ENCODE data around the gene CCM2L.
A peak's percentile ranks its signal among the peaks of the same experiment; 100 is the strongest.
"Not testable (repeated sequence)": the region's sequence is repeated elsewhere in the genome, so short reads cannot be mapped to it uniquely, and the experiment has no call there.

Gene CCM2L

DNA sequence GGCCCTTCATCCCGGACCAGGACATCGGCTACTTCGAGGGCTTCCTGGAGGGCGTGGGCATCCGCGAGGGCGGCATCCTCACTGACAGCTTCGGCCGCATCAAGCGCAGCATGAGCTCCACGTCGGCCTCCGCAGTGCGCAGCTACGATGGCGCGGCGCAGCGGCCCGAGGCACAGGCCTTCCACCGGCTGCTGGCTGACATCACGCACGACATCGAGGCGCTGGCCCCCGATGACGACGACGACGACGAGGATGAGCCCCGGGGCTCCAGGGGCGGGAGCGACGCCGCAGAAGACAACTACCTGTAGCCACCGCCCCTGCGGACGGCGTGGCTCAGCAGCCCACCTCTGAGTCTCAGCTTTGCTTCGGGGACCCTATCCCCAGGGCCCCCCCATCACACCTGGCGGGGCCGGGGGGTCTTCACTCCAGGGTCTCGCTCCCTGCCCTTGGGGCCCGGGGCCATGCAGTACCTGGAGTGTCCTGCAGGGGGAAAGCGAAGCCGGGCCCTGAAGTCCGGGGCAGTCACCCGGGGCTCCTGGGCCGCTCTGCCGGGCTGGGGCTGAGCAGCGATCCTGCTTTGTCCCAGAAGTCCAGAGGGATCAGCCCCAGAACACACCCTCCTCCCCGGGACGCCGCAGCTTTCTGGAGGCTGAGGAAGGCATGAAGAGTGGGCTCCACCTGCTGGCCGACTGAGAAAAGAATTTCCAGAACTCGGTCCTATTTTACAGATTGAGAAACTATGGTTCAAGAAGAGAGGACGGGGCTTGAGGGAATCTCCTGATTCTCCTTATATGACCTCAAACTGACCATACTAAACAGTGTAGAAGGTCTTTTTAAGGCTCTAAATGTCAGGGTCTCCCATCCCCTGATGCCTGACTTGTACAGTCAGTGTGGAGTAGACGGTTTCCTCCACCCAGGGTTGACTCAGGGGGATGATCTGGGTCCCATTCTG, 21.0 kb downstream of the CCM2L start:
- peak; percentile 63 to 65 for DNase-seq

DNA sequence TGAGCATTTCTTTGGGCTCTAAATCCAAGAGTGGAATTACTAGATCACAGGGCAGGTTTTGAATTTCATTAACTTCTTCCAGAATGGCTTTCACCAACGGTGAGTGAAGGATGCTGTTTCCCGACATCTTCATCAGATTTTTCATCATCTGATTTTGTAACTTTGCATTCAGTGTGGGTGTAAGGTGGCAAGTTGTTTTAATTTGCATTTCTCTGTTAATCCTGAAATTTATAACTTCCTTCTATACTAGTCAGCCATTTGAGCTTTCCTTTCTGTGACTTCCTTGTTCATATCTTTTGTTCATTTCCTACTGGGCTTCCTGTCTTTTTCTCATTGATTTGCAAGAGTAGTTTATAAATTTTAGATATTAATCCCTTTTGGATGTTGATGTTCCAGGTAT, 23.1 kb downstream of the CCM2L start:
- no peak for DNase-seq

DNA sequence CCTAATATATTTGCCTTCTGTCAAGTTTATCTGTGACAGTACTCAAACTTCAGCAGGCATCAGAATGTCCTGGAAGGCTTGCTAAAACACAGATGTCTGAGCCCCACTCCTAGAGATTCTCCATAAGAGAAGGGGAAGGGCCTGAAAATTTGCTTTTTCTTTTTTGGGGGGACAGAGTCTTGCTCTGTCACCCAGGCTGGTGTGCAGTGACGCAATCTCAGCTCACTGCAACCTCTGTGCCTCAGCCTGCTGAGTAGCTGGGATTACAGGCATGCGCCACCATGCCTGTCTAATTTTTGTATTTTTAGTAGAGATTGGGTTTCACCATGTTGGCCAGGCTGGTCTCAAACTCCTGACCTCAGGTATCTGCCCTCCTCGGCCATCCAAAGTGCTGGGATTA, 23.5 kb downstream of the CCM2L start:
- DNase-seq, result not testable (repeated sequence)

DNA sequence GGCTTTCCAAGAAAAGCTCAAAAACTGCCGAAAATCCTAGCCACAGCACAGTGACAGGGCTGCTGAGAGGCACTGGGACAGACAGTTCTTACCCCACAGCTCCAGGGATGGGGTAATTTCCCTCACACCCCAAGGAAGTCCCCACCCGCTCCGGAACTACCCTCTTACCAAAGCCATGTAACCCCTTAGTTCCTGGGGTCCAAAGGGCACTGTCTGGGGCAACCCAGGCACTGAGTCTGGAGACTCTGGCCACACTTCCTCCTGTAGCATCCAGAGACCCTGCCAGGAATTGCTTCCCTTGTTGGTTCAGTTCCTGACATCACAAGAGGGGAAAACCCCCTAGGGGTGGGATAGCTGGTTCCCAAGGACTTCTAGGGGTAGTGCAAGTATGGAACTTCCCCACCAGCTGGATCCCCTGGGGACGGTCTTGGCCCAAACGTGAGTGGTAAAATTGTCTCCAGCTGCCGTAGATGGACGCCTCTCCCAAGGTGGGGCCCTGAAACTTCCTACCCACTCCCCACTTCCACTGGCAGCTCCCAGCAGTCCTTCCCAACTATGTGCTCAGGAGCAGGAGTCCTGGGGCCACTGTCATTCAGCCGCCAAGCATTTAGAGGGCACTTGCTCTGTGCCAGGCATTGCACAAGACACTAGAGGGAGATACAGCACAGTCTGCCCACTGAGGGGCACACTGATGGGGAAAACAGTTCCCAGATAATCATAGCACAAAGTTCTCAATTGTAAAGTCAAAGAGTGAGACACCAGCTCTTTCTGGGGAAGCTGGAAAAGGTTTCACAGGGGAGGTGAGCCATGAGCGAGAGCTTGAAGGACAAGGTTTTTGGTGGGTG, 24.6 kb downstream of the CCM2L start:
- no peak for DNase-seq

DNA sequence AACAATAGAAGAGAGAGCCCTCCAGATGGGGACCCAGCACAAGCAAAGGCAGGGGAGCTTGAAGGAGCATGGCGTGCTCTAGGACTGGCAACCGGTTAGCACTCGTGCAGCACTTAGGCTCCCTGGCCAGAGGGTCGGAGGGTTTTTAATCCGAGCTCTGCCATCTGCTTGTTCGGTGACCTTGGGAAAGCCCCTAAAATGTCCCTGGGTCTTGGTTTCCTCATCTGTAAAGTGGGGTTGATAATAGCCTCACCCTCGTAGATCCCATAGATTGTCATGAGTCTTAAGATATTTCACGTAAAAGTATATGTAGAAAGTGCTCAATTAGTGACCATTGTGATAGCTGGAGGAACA, 25.2 kb downstream of the CCM2L start:
- DNase-seq, result no peak

DNA sequence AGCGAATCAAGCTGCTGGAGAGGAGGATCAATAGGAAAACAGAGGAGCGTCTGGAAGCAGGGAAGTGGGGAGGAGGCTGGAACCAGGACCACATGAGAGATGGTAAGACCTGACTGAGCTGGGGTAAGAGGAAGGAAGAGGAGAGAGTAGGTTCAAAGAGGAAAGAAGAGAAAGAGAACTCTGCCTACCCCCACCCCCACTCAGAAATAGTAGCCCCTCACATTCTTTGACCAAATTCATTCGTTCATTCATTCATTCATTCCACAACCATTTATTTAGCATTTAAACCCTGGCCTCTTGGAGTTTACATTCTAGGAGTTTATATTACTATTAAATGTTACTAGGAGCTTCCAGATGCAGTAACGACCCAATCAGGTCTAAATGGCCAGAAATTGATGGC, 26.0 kb downstream of the CCM2L start:
- DNase-seq, result no peak

DNA sequence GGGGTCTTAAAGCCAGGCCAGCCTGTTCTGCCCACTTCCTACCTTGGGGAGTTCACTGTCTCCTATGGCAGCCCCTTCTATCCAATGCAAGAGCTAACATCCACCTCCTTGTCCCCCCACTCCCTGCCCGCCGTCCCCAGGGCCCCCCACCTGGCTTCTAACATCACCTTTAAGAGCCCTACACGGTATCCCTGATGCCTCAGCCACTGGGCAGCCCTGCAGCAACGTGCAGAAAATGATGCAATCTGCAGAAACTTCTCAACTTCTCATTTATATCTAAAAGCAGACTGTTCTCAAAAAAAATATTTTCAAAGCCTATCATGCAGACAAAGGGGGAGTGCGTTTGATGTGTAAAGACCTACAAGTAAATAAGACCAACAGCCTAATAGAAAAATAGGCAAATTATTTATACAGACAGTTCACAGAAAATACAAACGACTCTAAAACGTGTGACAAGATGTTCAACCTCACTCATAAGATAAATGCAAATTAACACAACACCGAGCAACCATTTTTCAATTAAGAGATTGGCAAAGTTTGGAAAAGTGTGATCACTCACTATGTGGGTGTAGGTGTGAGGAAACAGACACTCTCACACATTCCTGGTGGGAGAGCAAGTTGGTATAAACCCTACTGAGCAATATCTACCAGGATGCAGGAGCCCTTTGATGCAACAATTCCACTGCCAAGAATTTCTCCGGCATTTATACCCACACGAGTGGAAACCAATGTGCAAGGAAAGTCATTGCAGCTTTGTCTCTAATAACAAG, 26.7 kb downstream of the CCM2L start:
- no peak for DNase-seq

DNA sequence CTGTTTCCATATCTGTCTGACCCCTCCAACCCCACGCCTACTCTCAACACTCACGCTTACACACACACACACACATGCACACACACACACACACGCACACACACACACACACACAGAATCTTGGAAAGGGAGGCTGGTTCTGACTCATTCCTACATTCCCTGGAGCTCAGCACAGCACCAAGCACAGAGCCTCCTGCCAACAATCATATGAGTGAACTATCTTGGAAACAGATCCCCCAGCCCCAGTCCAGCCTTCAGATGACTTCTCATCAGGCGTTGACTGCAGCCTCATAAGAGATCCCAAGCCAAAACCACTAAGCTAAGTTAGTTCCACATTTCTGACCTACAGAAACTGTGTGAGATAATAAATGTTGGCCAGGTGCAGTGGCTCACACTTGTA, 27.7 kb downstream of the CCM2L start:
- no peak for DNase-seq

DNA sequence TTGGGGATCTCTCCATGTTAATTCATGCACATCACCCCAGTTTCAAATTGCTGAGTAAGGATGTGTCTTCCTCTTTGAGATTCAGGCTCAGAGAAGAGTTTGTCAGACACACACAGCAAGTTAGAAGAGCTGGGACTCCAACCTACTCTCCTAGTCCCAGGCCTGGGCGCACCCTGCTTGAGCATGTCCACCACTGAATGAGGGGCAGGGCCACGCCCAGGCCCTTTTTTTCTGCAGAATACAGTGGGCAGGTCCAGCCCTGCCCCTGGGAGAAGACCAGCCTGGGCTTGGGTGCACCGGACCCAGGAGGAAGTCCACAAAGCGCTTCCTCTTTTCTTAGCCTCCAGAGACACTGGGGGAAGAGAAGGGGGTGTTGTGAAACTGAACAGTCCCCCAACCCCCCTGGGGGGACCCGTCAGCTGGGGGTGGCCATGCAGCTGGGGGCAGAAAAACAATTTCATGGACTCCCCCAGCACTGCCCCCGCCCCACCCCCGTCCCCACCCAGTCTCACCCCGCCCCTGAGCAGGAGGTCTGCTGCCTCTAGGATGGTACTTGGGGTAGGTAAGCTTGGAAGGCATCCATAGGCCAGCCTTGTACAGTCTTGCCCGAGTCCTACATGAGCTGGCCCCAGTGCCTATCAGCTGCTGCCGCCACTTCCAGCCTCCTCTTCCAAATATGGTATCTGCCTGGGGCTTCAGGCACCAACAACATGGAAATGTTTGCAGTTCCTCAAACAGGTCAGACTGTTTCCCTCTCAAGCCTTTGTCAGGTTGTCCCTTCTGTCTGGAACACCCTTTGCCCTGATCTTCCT, 30.1 kb downstream of the CCM2L start:
- DNase-seq, result no peak

DNA sequence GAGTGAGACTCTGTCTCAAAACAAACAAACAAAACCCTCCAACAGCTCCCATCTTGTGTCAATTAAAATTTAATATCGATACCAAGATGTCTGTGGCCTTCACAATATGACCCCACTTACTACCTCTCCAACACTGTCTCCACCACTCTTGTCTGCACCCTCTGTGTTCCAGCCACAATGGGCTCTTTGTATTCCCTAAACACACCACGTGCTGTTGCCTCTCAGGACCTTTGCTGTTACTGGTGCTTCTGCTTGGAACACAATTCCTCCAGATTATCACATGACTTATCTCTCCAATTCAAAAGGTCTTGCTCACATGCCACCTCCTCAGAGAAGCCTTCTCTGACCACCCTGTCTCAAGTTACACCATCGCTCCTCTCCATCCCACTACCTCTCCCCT, 35.8 kb downstream of the CCM2L start:
- DNase-seq, result no peak

DNA sequence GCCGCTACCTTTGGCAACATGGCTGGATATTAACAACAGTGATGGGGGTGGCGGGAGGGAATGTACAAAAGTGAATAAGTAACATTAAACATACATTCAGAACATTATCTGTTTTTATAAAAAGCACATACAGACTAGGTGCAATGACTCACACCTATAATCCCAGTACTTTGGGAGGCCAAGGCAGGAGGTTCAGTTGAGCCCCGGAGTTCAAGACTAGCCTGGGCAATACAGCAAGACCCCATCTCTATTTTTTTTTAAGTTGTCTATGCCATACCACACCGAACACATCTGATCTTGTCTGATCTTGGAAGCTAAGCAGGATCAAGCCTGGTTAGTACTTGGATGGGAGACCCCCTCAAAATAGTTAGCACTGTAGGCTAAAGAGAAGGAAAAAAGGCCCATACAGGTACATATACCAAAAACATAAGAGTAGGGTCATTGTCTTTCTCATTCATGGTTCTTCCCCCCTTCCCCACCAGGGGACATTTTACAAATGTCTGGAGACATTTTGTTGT, 40.1 kb downstream of the CCM2L start:
- DNase-seq, result no peak

DNA sequence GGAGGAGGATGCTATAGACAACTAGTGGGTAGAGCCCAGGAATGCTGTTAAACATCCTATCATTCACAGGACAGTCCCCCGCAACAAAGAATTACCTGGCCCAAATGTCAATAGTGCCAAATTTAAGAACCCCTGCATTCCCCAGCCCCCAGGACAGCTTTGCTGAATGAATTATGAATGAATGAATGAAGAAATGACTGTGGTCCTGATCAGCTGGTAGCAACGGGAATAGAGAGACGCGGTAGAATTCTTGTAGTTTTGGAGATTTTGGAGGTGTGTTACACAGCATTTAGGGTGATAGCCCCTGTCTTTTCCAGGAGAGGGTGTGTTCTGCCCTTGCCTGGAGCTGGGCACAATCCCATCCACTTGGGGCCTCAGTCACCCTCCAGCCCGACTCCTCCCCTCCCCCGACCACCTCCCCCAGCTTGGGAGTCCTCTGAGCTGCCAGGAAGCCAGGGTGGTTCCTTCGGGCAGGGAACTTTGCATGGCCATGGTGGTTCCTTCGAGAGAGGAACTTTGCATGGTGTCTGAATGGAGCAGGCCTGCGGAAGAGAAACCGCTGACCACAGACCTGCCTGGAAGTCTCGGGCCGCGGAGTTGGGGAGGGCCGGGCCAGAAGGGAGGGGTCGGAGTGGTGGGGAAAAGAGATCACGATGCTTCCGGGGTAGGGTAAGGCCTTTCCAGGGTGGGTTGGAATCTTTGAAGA, 40.8 kb downstream of the CCM2L start:
- peak in 1 of 2 experiments; percentile 14 for DNase-seq

DNA sequence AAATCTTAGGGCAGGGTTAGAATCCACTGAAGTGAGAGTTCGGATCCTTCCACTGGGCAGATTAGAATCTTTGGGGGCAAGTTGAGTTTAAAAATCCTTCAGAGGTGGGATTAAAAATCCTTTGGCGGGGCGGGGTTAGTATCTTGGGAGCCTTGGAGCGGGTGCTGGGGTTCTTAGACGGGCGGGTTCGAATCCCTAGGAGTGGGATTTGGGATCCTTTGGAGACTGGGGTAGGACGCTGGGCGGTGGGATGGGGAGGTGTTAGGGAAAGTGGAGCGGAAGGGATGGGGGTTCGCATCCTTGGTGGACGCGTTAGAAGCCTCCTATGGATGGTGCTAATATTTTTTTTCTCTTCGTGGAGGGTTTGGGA, 41.5 kb downstream of the CCM2L start:
- DNase-seq, result no peak

DNA sequence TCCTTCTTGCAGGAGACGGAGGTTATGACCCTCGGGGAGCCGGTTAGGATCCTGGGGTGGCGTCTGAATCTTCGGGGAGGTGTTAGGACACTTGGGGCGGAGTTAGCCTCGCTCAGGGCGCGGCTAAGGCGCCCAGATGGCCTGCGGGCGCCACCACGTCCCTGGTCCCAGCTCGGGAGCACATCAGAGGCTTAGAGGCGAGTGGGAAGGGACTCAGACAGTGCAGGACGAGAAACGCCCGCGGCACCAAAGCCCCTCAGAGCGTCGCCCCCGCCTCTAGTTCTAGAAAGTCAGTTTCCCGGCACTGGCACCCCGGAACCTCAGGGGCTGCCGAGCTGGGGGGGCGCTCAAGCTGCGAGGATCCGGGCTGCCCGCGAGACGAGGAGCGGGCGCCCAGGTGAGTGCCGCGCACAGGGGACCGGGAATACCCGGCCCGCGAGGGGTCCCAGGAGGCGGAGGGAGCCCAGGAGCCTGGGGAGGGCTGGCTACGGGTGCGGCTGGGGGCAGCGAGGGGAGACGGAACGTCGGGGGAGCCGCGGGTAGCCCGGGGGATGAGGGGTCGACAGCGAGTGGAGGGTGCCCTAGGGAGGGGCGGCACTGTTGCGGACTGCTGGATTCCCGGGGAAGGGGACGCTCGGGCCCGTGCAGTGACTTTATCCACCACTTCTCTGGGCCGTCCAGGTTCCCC, 42.0 kb downstream of the CCM2L start, which contains the start of gene HCK:
Gene HCK, plus strand, starts transcription at position 153 of the 688 bp plus-strand sequence.
- DNase-seq, result peak in 1 of 2 experiments; percentile 16

DNA sequence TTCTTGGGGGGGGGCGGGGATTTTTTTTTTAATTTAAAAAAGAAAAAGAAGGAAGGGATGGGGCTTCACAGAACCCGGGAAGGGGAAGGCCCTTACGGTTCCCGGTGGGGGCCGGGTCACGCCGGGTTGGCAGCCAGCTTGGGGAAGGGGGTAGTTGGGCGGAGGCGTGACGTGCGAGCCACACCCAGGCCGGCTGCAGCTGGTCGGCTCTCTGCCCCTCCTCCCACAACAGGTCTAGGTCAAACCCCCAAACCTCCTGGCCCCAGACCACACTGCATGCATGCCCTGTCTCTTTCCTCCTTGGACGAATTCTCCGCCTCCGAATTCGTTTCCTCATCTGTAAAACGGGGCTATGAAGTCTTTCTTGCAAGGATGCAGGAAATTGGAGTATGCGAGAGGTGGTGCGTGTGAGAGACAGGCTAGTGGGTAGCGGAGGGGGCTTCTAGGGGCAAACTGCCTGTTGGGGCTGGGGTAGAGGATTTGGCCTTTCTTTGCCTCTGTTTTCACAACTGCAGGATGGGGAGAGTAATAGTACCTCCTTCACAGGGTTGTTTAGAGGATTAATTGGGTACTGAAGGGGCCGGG, 42.6 kb downstream of the CCM2L start:
- DNase-seq, result no peak

DNA sequence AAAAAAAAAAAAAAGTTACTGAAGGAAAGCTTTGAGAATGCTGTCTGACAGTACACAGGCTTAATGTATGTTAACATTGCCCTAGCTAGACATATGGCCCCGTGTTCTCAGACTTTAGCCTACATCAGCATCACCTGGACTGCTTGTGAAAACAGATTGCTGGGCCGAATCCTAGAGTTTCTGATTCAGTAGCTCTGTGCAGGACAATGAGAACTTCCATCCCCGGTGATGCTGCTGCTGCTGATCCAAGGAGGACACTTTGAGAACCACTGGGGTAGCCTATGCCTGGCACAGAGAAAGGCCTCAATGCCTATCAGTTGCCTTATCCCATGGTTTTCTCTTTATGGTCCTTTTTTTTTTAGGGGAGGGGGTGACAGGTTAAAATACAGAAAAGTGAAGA, 43.4 kb downstream of the CCM2L start:
- DNase-seq, result no peak

DNA sequence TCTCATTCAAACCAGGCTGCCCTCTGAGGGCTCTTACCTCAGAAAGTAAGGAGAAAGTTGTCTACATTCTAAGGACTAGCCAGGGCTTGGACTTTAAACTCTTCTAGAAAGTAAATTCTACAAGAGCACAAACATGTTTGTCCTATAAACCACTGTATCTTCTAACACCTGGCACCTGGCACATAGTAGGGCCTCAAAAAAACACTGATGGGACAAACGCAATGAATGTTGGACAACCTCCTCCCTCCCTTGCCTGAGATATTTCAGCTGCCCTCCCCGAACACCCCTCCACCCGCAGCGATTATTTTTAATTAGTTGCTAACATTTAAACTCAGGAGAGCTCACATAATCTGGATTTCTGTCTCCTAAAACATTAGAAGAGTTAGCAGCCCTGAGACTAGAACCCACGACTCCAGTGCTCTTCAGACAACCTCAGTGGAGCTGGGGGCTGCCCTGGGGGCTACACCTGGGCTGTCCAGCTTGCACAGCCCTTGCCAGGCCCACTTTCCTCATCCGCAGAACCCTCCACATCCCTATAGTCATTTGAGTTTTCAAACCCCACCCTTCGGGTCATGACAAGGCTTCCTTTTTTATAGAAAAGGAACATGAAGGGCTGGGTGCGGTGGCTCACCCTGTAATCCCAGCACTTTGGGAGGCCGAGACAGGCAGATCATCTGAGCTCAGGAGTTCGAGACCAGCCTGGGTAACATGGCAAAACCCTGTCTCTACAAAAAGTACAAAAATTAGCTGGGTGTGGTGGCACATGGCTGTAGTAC, 46.7 kb downstream of the CCM2L start:
- no peak for DNase-seq

DNA sequence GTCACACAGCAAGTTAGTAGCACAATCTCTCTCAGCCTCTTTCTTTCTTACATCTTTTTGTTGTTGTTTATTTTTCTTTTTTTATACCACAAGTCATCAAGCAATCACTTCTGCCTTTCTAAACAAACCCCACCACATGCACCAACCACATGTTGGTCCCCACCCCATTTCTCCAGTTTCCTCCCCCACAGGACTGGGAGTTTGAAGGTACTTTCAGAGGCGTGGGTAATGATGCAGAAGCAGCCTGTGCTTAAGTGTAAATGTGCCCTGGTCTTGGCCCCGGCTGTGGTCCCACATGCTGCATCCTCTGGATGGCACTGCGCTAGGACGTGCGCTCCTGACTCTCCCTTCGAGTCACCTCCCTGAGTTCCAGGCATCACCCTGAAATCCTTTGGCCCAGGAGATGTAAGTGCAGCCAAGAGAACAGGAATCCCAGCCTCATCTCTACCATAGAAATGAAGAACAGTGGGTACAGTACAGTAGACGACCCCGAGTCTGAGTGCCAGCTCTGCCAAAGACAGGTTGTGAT, 47.5 kb downstream of the CCM2L start:
- DNase-seq, result no peak

DNA sequence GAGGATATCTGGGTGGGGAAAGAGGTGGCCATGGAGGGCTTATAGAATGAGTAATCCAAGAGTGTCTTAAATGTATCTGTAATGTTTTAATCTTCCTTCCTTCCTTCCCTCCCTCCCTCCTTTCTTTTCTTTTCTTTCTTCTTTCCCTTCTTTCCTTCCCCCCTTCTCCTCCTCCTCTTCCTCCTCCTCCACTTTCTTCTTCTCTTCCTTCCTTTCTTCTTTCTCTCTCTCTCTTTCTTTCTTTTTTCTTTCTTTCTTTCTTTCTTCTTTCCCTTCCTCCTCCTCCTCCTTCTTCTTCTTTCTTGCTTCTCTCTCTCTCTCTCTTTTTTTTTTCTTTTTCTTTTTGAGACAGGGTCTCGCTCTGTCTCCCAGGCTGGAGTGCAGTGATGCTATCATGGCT, 49.0 kb downstream of the CCM2L start:
- no peak for DNase-seq

All from activated CD4-positive, alpha-beta T cell treated with anti-CD3 and anti-CD28 coated beads, Interleukin-2, amount 50 U/mL, for 48 hours (primary cell).